NOMO-1 (cell line): Measurements from ENCODE around the gene PLCL2.
A peak's percentile ranks its signal among the peaks of the same experiment; 100 is the strongest.

Source experiments
- DNase-seq, 2 experiments: peaks; one replicate each; lab custom pipeline; 2025; ENCODE audit not compliant: unreplicated experiment in 2 of 2; lab: John Stamatoyannopoulos, UW

PLCL2 gene

DNA sequence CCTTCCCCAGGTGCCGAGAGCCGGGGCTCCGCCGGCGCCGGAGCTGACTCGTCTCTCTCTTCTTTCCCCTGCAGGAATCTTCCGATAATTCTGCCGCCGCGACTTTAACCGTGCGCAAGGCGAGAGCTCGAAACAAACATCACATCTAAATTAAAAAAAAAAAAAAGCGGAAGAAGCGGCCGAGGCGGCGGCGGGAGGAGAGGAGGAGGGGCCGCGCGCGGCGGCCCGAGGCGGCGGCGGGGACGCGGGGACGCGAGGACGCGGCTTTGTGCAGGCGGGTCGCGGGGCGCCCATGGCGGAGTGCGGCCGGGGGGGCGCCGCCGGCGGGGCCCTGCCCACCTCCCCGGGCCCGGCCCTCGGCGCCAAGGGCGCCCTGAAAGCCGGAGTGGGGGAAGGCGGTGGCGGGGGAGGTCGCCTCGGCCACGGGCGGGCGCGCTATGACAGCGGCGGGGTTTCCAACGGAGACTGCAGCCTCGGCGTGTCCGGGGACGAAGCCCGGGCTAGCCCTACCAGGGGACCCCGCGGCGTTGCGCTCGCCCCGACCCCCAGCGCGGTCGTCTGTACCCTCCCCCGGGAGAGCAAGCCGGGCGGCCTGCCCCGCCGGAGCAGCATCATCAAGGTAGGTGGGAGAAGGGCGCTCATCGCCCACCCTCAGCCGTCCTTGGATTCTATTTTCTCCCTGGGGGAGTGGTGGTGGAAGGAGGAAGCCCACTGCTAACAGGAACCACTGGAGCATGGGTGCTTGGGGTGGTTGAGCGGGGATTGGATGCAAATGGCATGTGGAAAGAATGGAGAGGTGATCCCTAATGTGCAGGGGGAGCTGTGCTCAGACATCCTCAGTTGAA, at the start of gene PLCL2:
Gene PLCL2 (plus strand): TSS at position 208 of the 845 bp plus-strand sequence. CDS start 85 bp downstream, at position 293.
- peak; percentile 36 to 53 for DNase-seq

DNA sequence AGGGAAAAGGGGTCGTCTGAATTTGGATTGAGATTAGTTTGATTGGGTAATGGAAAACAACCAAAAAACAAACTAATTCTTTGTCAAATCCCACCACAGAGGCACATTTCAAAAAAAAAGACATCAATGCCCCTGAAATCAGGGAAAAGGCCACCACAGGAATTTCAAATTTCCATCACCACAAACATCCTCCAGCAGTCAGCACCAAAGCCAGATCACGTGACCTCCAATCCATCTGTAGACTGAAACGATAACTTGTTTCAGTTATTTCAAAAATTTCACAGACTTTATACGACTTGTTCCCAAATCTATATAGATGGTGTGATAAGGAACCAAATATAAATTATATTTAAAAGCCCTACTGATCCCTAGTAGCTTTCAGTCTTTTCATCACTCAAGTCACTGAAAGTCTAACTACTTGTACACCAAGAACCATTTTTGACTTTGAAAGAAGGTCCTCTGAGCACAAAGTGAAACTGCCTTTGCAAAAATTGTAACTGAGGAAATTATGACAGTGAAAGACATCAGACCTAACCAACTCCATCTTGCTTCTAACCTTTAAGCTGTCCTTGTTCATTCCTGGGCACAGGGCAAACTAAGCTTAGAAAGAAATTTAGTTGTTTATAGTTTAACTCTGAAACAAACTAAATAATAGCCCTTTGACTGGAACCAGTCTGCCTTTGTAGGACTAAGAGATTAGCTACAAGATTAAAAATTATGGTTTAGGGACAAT, 48.1 kb upstream of the PLCL2 start:
- DNase-seq, result no peak

DNA sequence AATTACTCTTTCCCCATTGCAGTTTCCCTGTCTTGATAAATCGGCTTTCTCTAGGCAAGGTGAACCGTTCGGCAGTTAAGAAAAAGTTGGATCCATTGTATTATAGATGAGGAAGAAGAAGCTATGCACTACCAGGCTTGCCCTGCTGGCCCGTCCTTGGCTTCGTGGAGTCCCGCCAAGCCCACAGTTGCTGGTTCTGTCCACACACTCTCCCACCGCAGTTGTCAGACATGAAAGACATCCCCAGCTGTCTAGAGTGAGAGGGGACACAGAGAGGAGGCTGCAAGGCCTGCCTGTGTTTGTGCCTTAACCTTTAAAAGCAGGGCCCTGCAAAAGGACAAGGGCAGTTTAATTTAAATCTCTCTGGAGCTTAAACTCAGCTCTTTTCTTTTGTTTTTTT, 47.2 kb upstream of the PLCL2 start:
- no peak for DNase-seq

DNA sequence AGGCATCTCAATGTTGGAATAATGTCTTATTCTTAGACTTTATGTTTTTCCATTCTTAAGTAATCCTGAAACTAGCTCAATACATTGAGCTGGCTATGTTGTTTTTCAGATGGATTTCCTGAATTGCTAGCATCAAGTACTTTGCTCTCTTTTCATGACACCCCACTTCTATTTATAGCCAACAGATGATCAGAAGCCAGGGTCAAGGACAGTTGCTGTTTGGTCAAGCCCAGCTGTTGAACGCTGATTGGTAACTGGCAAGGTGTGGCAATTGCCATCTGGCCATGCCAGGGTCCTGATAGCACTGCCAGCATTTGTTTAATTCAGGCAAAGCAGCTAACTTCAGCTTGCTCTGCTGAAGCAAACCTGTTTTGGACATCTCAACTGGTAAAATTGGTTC, 46.2 kb upstream of the PLCL2 start:
- no peak for DNase-seq

DNA sequence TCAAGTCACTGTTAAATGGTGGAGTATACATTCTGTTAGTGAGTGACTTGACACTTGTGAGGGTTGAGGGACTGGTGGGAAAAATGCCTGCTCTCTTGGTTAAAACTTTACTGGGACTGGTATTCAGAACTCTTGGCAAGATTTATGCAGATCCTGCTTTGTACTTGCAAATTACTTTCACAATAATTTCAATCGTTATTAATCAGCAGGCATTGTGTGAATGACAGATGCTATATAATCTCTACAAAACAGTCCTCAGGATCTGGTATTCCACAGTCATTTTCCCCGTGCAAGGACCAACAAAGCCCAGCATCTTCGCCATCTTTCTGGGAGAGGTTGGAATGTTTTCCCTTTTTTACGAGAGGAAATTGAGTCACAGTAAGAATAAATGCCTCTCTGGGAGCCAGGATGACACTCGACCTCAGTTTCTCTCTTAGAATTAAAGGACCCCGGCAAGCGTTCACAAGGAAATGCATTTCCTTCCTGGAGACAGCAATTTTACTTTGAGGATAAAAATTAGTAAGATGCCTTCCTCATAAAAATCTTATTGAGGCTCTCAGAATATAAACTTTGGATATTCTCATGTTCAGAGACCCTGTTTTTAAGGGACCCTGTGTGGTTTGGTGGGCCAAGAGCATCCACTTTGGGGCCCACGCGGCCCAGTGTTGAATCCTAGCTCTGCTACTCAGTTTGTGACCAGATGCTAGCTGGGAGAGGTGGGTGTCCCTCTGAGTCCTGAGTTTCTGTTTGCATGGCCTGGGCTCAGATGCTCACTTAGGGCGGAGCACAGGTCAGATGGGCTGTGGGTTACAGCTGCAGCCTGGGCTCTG, 45.3 kb upstream of the PLCL2 start:
- no peak for DNase-seq

DNA sequence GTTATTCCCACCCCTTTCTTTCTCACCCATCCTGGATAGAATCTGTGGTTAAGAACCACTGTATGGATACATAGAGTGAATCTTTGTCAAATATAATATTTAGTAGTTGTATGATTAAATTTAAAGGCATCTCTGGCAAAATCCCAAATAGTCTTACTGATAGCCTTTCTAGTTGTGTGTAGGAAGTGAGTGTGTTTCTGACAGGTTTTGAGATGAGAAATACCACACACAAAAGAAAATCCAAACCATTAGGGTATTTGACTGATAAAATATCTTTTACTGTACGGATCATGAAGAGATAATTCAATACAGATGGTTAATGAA, 44.7 kb upstream of the PLCL2 start:
- no peak for DNase-seq

DNA sequence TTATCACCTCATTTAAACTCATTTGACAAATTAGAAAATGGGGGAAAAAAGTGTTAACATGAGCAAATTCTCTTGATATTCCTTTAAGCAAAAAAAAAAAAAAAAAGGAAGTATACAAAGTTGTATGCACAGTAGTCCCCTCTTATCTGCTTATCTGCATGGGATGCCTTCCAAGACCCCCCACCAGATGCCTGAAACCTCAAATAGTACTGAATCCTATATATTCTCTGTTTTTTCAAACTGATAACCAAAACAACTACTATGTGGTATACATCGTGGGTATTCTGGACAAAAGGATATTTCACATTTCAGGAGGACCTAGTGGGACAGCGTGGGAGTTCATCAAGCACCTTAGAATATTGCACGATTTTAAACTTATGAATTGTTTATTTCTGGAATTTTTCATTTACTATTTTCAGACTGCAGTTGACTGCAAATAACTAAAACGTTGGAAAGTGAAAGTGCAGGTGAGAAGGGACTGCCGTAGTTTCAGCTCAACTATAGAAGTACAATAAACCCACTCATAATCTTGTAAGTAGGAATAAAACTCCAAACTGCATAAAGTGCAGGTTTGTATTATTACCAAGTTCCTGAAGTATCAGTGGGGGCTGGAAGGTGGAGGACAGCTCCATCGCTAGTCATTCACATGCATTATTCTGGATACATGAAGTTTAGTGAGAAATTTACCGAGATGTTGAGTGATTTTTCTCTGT, 43.6 kb upstream of the PLCL2 start:
- DNase-seq, result peak in 1 of 2 experiments; percentile 1

DNA sequence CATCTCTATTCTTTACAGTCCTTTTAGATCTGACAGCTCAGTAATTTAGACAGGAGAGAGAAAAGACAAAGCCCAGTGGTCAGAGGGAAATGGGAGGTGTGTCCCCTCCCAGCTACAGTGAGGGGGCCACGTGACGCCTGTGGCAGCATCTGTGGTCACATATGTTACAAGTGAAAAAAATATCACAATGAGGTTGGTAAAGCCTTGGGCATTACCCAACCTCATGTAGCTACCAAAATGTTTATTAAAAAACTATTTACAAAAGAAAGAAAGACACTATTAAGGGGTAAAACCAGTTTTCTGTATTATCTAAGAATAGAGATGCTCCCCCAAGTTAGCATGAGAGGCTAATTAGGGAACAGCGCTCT, 42.9 kb upstream of the PLCL2 start:
- DNase-seq, result peak; percentile 40 to 66

DNA sequence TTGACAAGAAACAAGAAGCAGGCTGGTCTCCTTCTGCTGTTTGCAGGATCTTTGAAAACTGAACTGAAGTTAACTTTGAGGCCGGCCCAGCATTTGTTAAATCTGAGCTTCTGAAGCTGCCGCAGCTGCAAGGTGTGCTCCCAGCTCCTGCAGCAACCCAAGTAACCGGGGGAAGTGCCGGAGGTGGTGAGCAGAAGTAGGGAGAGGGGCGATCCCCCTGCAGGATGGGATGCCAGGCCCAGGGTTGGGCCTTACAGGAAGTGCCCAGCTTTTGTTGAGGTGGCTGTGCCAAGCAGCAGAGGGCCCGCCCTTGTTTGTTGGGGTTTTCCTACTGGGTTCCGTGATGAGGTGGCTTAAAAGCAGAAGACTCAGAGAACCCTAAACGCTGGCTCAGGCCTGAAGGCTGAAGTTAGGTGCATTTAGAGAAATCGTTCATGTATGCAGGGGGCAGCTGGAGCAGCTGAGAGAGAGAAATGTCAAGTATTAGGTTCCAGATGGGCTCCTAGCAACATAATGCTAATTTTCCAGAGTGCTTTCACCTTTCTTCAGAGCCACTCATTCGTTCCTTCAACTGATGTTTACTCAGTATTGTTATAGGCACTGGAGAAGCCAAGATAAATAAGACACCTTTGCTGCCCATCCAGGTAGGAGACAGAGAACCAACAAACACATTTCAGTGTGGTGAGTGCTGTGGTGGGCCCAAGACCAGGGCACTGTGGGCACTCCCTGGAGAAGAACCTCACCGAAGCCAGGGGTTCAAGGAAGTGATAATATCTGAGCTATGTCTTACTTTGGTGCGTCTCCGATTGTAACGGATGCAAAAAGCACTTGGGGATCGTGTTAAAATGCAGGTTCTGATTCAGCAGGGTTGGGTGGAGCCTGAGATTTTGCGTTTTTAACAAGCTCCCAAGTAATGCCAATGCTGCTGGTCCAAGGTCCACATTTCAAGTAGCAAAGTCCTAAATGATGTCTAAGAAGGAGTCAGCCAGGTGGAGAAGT, 42.2 kb upstream of the PLCL2 start:
- DNase-seq, result peak; percentile 56 to 57

DNA sequence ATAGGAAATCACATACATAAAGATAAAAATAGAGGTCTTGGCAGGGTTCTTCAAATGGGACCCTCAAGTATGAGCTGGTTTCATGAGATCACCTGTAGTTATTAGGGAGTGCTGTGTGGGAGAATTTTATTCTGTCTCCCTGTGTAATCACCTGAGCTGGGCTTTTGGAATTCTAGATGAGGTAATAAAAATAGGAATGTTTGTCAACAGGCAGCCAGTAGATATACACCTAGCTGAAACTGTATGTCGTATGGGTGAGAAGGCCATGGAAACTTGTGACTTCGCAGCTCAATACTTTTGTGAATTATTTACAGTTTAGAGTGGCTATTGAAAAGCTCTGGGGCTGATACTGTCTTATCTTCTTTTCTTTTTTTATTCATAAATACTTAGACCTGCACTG, 40.5 kb upstream of the PLCL2 start:
- no peak for DNase-seq

DNA sequence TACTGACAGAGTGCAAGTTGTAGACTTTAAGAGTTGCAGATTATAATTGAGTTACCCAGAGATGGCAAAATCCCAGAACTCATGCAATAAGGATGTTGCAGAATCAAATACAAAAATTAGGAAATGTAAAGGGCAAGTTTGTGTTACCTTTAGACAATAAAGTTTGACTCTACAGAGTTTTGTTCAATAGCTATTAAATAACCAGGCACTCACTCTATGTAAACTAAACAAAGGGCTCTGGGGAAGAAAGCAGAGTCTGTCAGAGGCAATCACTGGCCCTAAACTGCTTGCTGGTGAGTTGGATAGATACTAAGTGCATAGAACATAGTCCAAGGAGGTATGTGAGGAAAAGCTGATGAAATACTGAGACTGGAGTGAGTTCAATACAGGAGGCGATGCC, 40.0 kb upstream of the PLCL2 start:
- no peak for DNase-seq

DNA sequence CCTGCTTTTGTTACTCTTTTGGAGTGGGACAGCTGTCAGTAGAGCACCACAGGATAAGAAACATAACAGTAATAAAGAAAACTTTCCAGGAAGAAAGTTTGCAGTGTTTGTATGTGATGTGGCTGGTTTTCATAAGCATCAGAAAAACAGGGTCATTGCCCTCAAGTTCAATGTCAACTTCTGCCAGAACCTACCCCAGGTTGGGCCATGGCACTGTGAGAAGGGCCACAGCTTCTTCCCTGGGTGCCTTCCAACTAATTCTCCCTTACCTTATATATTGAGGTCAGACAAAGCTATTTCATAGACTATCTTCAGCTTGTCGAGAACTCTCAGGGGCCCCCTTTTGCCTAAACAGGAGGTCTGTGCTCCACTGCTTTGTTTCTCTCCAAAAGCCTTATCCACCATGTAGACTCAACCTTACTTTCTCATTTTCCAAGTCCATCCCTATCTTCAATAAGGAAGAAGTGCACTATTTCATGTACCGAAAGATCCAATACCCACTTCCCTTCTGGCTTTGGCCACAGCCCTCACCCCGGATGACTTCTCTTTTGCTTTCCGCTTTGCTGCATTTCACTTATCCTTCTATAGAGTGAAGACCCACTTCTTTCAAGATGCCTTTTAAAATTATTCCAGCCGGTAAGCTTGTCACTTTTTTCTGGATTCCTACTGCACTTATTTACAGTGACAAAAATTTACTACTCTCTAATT, 38.2 kb upstream of the PLCL2 start:
- peak in 1 of 2 experiments; percentile 7 for DNase-seq

DNA sequence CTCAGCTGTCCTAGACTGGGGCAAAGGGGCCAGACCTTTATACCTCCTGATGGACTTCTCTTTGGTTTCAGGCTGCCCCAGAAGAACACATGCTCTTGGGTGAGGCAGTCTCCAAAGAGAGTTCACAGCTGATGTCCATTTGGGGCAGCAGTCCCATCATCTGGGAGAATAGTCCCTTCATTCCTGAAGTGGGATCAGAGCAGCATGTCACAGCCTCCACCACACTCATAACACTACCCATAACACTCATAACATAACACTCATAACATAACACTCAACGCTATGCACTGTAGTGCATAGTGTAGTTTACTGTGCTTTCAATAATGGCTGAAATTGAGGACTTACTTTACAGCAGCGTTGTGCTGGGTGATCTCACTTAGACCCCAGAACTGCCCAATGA, 36.7 kb upstream of the PLCL2 start:
- no peak for DNase-seq

DNA sequence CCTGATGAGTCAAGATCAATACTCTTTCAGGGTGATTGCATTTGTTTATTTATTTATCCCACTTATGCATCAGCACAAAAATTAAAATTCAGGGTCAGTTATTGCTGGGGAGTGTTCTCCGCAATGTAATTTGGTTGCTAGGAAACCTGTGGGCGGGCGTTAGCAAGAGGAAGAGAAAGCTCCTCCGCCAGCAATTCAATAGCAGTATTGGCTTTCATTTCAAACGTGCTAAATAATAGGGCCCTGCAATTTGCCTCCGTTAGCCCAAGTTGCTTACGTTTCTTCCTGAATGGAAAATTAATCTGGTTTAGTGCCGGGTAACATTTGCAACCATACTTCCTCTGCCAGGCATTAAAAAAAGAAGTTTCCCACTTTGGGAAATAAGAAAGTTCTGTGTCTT, 35.5 kb upstream of the PLCL2 start:
- peak; percentile 71 to 84 for DNase-seq

DNA sequence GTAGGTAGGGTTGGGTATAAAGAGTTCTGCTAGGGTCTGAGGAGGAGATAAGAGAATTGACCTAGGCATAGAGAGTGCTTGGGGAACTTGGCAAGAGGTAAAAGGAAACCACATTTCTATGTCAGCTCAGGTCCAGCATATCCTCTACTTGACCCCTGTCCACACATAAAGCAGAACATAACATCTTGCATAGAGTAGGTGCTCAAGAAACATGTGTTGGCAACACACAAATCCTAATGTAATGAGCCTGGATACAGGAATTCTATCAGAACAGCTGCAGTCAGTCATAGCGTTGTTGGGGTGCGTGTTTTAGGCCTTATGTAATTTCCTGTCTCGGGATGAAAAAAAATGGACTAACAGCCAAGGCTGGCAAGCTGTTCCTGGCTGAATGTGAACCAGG, 35.0 kb upstream of the PLCL2 start:
- peak in 1 of 2 experiments; percentile 22 for DNase-seq

DNA sequence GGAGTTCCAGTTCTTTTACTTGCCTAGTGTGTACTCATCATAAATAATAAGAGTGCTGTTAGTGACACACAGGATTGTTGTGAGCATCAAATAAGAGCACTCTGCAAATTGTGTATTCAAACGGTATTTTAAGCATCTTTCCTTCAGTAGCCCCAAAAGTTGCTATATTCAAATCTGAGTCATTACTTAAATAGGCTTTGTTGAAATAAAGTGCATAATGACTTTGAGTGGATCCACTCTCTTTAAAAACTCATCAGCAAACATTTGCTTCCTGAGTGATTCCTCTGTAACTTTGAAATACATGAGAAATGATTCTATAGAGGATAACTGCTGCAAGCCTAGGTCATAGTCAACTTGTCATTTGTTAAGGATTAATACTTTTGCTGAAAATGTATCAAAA, 29.3 kb upstream of the PLCL2 start:
- DNase-seq, result no peak

DNA sequence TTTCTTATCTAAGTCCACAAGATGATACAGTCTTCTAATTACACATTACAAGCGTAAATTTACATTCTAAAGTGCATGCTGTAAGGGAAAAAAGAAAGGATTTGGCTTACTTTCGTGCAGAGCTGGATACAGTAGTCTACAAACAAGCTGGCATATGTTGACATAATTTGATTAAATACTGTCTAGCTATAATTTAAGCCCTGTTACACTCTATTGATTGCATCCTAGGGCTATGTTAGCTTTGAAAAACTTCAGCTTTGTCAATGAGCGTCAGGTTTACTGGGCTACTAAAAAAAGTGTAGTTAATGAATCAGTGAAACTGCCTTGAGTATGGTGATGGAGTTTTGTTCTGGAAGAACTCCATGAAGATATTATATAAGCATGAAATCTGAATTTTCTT, 24.5 kb upstream of the PLCL2 start:
- DNase-seq, result no peak

DNA sequence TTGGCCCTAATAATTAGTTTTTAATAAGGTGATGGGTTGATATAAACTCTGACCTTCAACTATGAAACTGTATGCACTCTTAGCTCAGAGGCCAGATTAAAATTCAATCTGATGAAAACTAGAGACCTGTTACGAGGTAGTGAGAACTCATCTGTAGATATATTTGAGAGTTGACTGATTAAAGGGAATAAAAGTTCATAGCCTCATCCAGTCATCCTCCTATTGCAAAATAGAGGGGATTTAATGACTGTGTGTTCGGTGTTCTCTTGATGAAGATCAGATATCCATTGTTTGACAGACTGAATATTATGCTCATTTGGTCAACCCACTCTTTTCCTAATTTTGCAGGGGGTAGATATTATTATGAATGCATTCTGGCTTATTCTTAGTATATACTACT, 23.3 kb upstream of the PLCL2 start:
- no peak for DNase-seq
